ENCODE data around the gene MRM3.

The MRM3 gene

GRCh38 chr17:838486-838885 lies 56.3 kb downstream of the MRM3 start:
- no peak for DNase-seq (ENCODE audit: low read depth, low spot score)
- in situ Hi-C loops (cut with HindIII; ENCODE audit: low sequenced_read_pairs): no loop called here
- no peak overlapping the region for H3K4me3 ChIP-seq (ENCODE audit: low read depth, low read length)
- no peak for TF ChIP-seq CTCF (IDR thresholded peaks at IDR 0.05; ENCODE audit: low read depth, low read length)

- in situ Hi-C loops (cut with HindIII; ENCODE audit: low sequenced_read_pairs): no loop called here
These were observed 59.2 kb downstream of the MRM3 start for GRCh38 chr17:841313-841712.

More at GRCh38 chr17:841313-841712, 59.2 kb downstream of the MRM3 start:
- no peak overlapping the region for H3K4me3 ChIP-seq (ENCODE audit: low read depth, low read length)
- DNase-seq (ENCODE audit: low read depth, low spot score): no peak
- TF ChIP-seq CTCF (IDR thresholded peaks at IDR 0.05; ENCODE audit: low read depth, low read length): no peak

All from astrocyte of the spinal cord (primary cell).